Brain pericyte (primary cell): ENCODE measurements around the gene FOXP1.

Source experiments
- DNase-seq: peaks from one replicate; pipeline ENCODE4 v3.0.0-alpha.2; 2012; ENCODE audit warnings: low read depth, low spot score

The FOXP1 gene

GRCh38 chr3:71010726-71011455 lies 572.6 kb downstream of the FOXP1 start:
- DNase-seq: no peak

- DNase-seq: no peak
Measured at GRCh38 chr3:71008350-71008935, 575.1 kb downstream of the FOXP1 start.

- no peak for DNase-seq
Measured at GRCh38 chr3:71006810-71007785, 576.4 kb downstream of the FOXP1 start.

- DNase-seq: no peak
Measured at GRCh38 chr3:71005702-71006321, 577.7 kb downstream of the FOXP1 start.

- DNase-seq: no peak
Measured at GRCh38 chr3:71003511-71003910, 580.0 kb downstream of the FOXP1 start.

- no peak for DNase-seq
Measured at GRCh38 chr3:71002298-71002697, 581.2 kb downstream of the FOXP1 start.

- DNase-seq: no peak
Measured at GRCh38 chr3:71001303-71001830, 582.2 kb downstream of the FOXP1 start.

GRCh38 chr3:71000483-71000882 lies 583.0 kb downstream of the FOXP1 start:
- DNase-seq: no peak

GRCh38 chr3:70999730-71000129 lies 583.8 kb downstream of the FOXP1 start:
- no peak for DNase-seq

- no peak for DNase-seq
Measured at GRCh38 chr3:70996082-70996481, 587.4 kb downstream of the FOXP1 start.

- DNase-seq: no peak
Measured at GRCh38 chr3:70994644-70995043, 588.9 kb downstream of the FOXP1 start.

- no peak for DNase-seq
Measured at GRCh38 chr3:70992562-70993204, 590.8 kb downstream of the FOXP1 start.

- DNase-seq: no peak
Measured at GRCh38 chr3:70992131-70992530, 591.4 kb downstream of the FOXP1 start.

GRCh38 chr3:70990723-70991122 lies 592.8 kb downstream of the FOXP1 start:
- DNase-seq: no peak

GRCh38 chr3:70990185-70990584 lies 593.3 kb downstream of the FOXP1 start:
- DNase-seq: no peak

- no peak for DNase-seq
Measured at GRCh38 chr3:70989174-70989573, 594.4 kb downstream of the FOXP1 start.

GRCh38 chr3:70988111-70988510 lies 595.4 kb downstream of the FOXP1 start:
- DNase-seq: no peak

GRCh38 chr3:70985572-70985971 lies 598.0 kb downstream of the FOXP1 start:
- DNase-seq: no peak

- no peak for DNase-seq
Measured at GRCh38 chr3:70984776-70985482, 598.6 kb downstream of the FOXP1 start.

- DNase-seq: peak; percentile 88
Measured at GRCh38 chr3:70982700-70983140, 600.8 kb downstream of the FOXP1 start.
